ENCODE measurements around the gene SLC16A8. TPM values are rescaled to one million over a fixed set of nuclear protein-coding genes. Genes with fewer than 3 reads are reported as not detected.

Gene SLC16A8
- total RNA-seq, 1 experiment from 2014 or later = not detected

DNA sequence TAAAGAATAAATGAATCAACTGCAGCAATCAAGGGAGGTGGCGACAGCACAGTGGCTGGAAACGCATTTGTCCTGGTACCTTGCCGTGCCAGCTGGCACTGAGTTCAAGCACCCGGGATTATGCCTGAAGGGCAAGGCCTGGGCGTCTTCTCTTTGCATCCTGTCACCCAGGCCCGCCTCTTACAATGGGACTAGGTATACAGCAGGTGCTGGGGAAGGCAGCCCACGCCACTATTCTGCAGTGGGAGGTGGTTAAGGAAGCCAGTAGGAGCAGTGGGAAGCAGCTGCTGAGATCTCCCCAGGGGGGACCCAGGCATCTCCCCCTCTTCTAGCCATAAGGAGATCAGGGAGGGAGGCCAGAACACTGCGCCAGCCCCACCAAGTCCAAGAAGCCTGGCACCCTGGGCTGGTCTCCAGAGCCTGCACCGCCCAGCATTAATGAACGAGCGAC is 41.8 kb upstream of the SLC16A8 start:
- ATAC-seq (no peak), DNase-seq (ENCODE audit: low read depth, low spot score) (no peak)
- Histone ChIP-seq H3K9me2 (ENCODE audit: insufficient read depth) (no peaks in the 10 kb centered on the region), H2AFZ (ENCODE audit: low read depth, low read length, poor library complexity, severe bottlenecking) (no peak overlapping the region), H3K4me1 (ENCODE audit: control insufficient read depth in 1 of 2, insufficient read depth in 2 of 2, low read length in 2 of 2) (peaks cover 5 to 10% of the 10 kb centered on the region in 2 experiments), H3K9ac (ENCODE audit: low read length) (no peak overlapping the region), H3K27ac (ENCODE audit: low read depth, low read length) (no peak overlapping the region), H3K27me3 (ENCODE audit: insufficient read depth, low read length) (no peaks in the 10 kb centered on the region), H3K79me2 (ENCODE audit: insufficient read depth, low read length) (no peaks in the 10 kb centered on the region), H3K9me3 (ENCODE audit: control insufficient read depth in 1 of 2, insufficient read depth in 1 of 2, low read depth in 1 of 2, low read length in 2 of 2) (no peaks in the 10 kb centered on the region), H3K4me2 (ENCODE audit: low read length) (no peak overlapping the region), H3K36me3 (ENCODE audit: control insufficient read depth in 1 of 2, insufficient read depth in 2 of 2, low read length in 2 of 2) (no peaks in the 10 kb centered on the region), H4K20me1 (ENCODE audit: insufficient read depth) (no peaks in the 10 kb centered on the region), H3K4me3 (replicated peaks in 1 of 2; ENCODE audit: low read depth in 1 of 2, low read length in 2 of 2) (no peak overlapping the region)
- POLR2A ChIA-PET = no interaction called here
- RAD21 ChIA-PET (ENCODE audit: low non-redundant PET in 1 of 2, low total read pairs in 2 of 2, uncharacterized antibody in 2 of 2, unreplicated experiment in 2 of 2) = no interaction called here
- no TSS peak for BruUV-seq (replicated peaks)
- CTCF ChIA-PET = no interaction called here
- no peak for TF ChIP-seq CEBPB (IDR thresholded peaks at IDR 0.05; ENCODE audit: low read depth)
- no peak for TF ChIP-seq ZBTB33 (IDR thresholded peaks at IDR 0.05; ENCODE audit: extremely low read depth, insufficient replicate concordance, low read length)
- TF ChIP-seq SP1 (IDR thresholded peaks at IDR 0.05; ENCODE audit: low read depth) = no peak
- TF ChIP-seq YY1 (IDR thresholded peaks at IDR 0.05; ENCODE audit: extremely low read depth, insufficient replicate concordance, low read depth, low read length) = no peak
- no peak for TF ChIP-seq ATF3 (IDR thresholded peaks at IDR 0.05)
- TF ChIP-seq POLR2A (IDR thresholded peaks at IDR 0.05; ENCODE audit: borderline replicate concordance, extremely low read depth, insufficient read depth, insufficient read length) = no peak
- TF ChIP-seq EGR1 (IDR thresholded peaks at IDR 0.05; ENCODE audit: low read depth) = no peak
- TF ChIP-seq FOSL1 (IDR thresholded peaks at IDR 0.05; ENCODE audit: low read depth) = no peak
- TF ChIP-seq, protein P1, sequence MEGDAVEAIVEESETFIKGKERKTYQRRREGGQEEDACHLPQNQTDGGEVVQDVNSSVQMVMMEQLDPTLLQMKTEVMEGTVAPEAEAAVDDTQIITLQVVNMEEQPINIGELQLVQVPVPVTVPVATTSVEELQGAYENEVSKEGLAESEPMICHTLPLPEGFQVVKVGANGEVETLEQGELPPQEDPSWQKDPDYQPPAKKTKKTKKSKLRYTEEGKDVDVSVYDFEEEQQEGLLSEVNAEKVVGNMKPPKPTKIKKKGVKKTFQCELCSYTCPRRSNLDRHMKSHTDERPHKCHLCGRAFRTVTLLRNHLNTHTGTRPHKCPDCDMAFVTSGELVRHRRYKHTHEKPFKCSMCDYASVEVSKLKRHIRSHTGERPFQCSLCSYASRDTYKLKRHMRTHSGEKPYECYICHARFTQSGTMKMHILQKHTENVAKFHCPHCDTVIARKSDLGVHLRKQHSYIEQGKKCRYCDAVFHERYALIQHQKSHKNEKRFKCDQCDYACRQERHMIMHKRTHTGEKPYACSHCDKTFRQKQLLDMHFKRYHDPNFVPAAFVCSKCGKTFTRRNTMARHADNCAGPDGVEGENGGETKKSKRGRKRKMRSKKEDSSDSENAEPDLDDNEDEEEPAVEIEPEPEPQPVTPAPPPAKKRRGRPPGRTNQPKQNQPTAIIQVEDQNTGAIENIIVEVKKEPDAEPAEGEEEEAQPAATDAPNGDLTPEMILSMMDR (IDR thresholded peaks at IDR 0.05 in 2 of 3, conservative IDR thresholded peaks at IDR 0.05 in 1 of 3; ENCODE audit: borderline replicate concordance in 1 of 3, insufficient read depth in 1 of 3, low read depth in 2 of 3, low read length in 2 of 3) = no peak
- no peak for TF ChIP-seq SIN3A (IDR thresholded peaks at IDR 0.05; ENCODE audit: low read depth)
- TF ChIP-seq REST (IDR thresholded peaks at IDR 0.05; ENCODE audit: low read depth) = no peak
- intact Hi-C loops (cut with micrococcal nuclease) = no loop called here

Data from HCT116 (cell line).